Testis (tissue), 2 donors: ENCODE data around the gene RSF1.

Experiments
- CTCF ChIP-seq, 3 experiments: fragments of 450-650 bp in 2 of 3; fragments of 200-600 bp in 1 of 3; sonication (generic) in 1 of 3; IDR thresholded peaks; one replicate each; pipeline ENCODE4 v1.5.1; 2016 to 2019; ENCODE audit warnings: antibody characterized with exemption in 3 of 3, mild to moderate bottlenecking in 2 of 3, moderate library complexity in 1 of 3
- POLR2A ChIP-seq: fragments of 450-650 bp; IDR thresholded peaks from one replicate; pipeline ENCODE4 v1.6.1; 2017; ENCODE audit warnings: antibody characterized with exemption, mild to moderate bottlenecking, moderate library complexity

- TF ChIP-seq CTCF (IDR thresholded peaks at IDR 0.05) = no peak
- TF ChIP-seq POLR2A = no peak
Observed at GRCh38 chr11:77778549-77778948, 42.0 kb downstream of the RSF1 start.
